M059J (cell line): ENCODE data around the gene DUSP23. TPM values are rescaled to one million over a fixed set of nuclear protein-coding genes. Genes with fewer than 3 reads are reported as not detected.

Experiments used
- DNase-seq: peaks from one replicate; pipeline ENCODE4 v3.0.0-alpha.2; 2012; ENCODE audit warnings: low read depth
- total RNA-seq: library from RNA; depleted of rRNA; stranded (reverse); fragments of >200 nt; shearing (Covaris generic); gene quantifications from 2 replicates; pipeline ENCODE4 v1.2.3, GENCODE V29; 2014

Gene DUSP23
- total RNA-seq, 1 experiment from 2014 or later, result 37.0 TPM

GRCh38 chr1:159786465-159786864 is 5.7 kb downstream of the DUSP23 start:
- DNase-seq, result no peak

- no peak for DNase-seq
Observed at GRCh38 chr1:159786966-159787365, 6.2 kb downstream of the DUSP23 start.

GRCh38 chr1:159790237-159790917 is 9.6 kb downstream of the DUSP23 start:
- peak; percentile 9 for DNase-seq

- DNase-seq, result no peak
Observed at GRCh38 chr1:159791031-159791430, 10.3 kb downstream of the DUSP23 start.

GRCh38 chr1:159791461-159791860 is 10.7 kb downstream of the DUSP23 start:
- DNase-seq, result no peak

- DNase-seq, result no peak
Observed at GRCh38 chr1:159795534-159795933, 14.8 kb downstream of the DUSP23 start.

GRCh38 chr1:159798893-159799292 is 18.1 kb downstream of the DUSP23 start:
- DNase-seq, result peak; percentile 81

- no peak for DNase-seq
Observed at GRCh38 chr1:159799446-159799985, 18.8 kb downstream of the DUSP23 start.

- DNase-seq, result peak; percentile 25
Observed at GRCh38 chr1:159800177-159800930, 19.6 kb downstream of the DUSP23 start.

- DNase-seq, result no peak
Observed at GRCh38 chr1:159802111-159802510, 21.3 kb downstream of the DUSP23 start, which contains the start of gene FCRL6. Gene FCRL6, plus strand, starts transcription at chr1:159802360. Its CDS starts 65 bp downstream, at chr1:159802425.

GRCh38 chr1:159803956-159804689 is 23.4 kb downstream of the DUSP23 start:
- no peak for DNase-seq

- DNase-seq, result peak; percentile 40
Observed at GRCh38 chr1:159804924-159805323, 24.2 kb downstream of the DUSP23 start.

- DNase-seq, result no peak
Observed at GRCh38 chr1:159815926-159816325, 35.2 kb downstream of the DUSP23 start.

- peak; percentile 23 for DNase-seq
Observed at GRCh38 chr1:159817276-159818041, 36.7 kb downstream of the DUSP23 start.

- DNase-seq, result peak; percentile 68
Observed at GRCh38 chr1:159821171-159821867, 40.6 kb downstream of the DUSP23 start.

- no peak for DNase-seq
Observed at GRCh38 chr1:159823406-159823805, 42.6 kb downstream of the DUSP23 start.

- peak; percentile 47 for DNase-seq
Observed at GRCh38 chr1:159825564-159825963, 44.8 kb downstream of the DUSP23 start.

- DNase-seq, result no peak
Observed at GRCh38 chr1:159826441-159827101, 45.8 kb downstream of the DUSP23 start, which contains the start of gene SLAMF8. Gene SLAMF8, plus strand, starts transcription at chr1:159826873. Its CDS starts 26 bp downstream, at chr1:159826899.

GRCh38 chr1:159827102-159827490 is 46.3 kb downstream of the DUSP23 start:
- DNase-seq, result no peak

- DNase-seq, result no peak
Observed at GRCh38 chr1:159827549-159827948, 46.8 kb downstream of the DUSP23 start.
